ENCODE measurements around the gene SLC22A5.
A peak's percentile ranks its signal among the peaks of the same experiment; 100 is the strongest.

SLC22A5 gene

DNA sequence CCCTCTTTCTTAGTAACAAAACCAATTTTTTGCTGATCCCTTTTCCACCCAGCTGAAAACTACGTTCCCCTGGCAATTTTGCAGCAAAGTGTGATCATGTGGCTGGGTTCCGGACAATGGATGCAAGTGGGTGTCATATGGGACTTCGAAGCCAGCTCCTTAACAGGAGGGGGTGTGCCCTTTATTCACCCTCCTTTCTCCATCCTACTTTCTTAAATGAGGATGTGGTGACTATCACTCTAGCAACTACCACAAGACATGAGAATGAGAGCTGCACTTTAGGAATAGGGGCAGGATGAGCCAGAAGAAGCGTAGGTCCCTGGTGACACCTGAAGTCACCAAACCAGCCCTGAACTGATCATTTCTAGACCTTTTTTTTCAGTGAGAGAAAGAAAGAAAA, 62.1 kb downstream of the SLC22A5 start:
- H3K9ac ChIP-seq (ENCODE audit: low read depth, low read length), result no peak overlapping the region
- peaks cover 77% of the 10 kb centered on the region for H4K20me1 ChIP-seq (ENCODE audit: insufficient read depth, low read length)
- peaks cover 93% of the 10 kb centered on the region for H3K4me1 ChIP-seq (ENCODE audit: insufficient read depth, low read length)
- H3K36me3 ChIP-seq (ENCODE audit: insufficient read depth, low read length), result peaks cover 92% of the 10 kb centered on the region
- no peaks in the 10 kb centered on the region for H3K27me3 ChIP-seq (ENCODE audit: insufficient read depth, low read length, poor library complexity)
- H3K4me3 ChIP-seq (ENCODE audit: low read depth in 1 of 2, low read length in 2 of 2), result no peak overlapping the region
- ATAC-seq (ENCODE audit: insufficient read depth, low read depth), result peak; percentile 45
- no peak overlapping the region for H3K4me2 ChIP-seq (ENCODE audit: insufficient read depth, low read length)
- H3K9me3 ChIP-seq (ENCODE audit: insufficient read depth, low read length, severe bottlenecking), result no peaks in the 10 kb centered on the region
- H3K27ac ChIP-seq (ENCODE audit: low read length), result peak overlapping the region; percentile 99
- DNase-seq, result no peak
- H3K79me2 ChIP-seq (ENCODE audit: insufficient read depth, low read length), result peaks cover 99% of the 10 kb centered on the region
- H2AFZ ChIP-seq (ENCODE audit: low read depth, low read length), result no peak overlapping the region
- TF ChIP-seq, protein P1, sequence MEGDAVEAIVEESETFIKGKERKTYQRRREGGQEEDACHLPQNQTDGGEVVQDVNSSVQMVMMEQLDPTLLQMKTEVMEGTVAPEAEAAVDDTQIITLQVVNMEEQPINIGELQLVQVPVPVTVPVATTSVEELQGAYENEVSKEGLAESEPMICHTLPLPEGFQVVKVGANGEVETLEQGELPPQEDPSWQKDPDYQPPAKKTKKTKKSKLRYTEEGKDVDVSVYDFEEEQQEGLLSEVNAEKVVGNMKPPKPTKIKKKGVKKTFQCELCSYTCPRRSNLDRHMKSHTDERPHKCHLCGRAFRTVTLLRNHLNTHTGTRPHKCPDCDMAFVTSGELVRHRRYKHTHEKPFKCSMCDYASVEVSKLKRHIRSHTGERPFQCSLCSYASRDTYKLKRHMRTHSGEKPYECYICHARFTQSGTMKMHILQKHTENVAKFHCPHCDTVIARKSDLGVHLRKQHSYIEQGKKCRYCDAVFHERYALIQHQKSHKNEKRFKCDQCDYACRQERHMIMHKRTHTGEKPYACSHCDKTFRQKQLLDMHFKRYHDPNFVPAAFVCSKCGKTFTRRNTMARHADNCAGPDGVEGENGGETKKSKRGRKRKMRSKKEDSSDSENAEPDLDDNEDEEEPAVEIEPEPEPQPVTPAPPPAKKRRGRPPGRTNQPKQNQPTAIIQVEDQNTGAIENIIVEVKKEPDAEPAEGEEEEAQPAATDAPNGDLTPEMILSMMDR (IDR thresholded peaks at IDR 0.05; ENCODE audit: borderline replicate concordance, extremely low read depth, low read length, poor library complexity, severe bottlenecking), result no peak
- TF ChIP-seq EZH2 (IDR thresholded peaks at IDR 0.05; ENCODE audit: borderline replicate concordance, low read depth, low read length, severe bottlenecking), result no peak

DNA sequence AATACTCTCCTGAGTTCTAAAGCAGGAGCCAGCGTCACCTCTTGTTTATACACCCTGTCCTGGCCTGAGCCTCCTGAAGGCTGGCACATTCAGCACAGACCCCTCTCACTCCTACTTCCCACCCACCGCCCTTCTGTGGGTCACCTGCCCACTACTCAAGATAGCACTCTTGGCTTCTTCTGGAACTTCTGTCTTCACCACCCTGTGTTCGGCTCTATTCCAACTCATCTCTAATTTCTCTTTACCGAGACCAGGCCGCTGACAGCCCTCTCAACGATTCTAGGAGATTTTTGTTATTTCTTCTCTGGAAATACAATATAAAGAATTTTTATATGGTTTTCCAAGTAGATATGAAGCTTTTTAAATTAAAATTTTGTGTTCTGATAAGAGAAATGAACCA, 63.6 kb downstream of the SLC22A5 start:
- Histone ChIP-seq H3K4me1 (ENCODE audit: insufficient read depth, low read length) (peaks cover 93% of the 10 kb centered on the region), H3K9me3 (ENCODE audit: insufficient read depth, low read length, severe bottlenecking) (no peaks in the 10 kb centered on the region), H3K27me3 (ENCODE audit: insufficient read depth, low read length, poor library complexity) (no peaks in the 10 kb centered on the region), H3K79me2 (ENCODE audit: insufficient read depth, low read length) (peaks cover 99% of the 10 kb centered on the region), H3K36me3 (ENCODE audit: insufficient read depth, low read length) (peaks cover 86% of the 10 kb centered on the region), H3K27ac (ENCODE audit: low read length) (peak overlapping the region; percentile 99), H3K9ac (ENCODE audit: low read depth, low read length) (no peak overlapping the region), H3K4me2 (ENCODE audit: insufficient read depth, low read length) (no peak overlapping the region; the same call in 1 of the 2 replicates), H2AFZ (ENCODE audit: low read depth, low read length) (no peak overlapping the region), H4K20me1 (ENCODE audit: insufficient read depth, low read length) (peaks cover 77% of the 10 kb centered on the region), H3K4me3 (ENCODE audit: low read depth in 1 of 2, low read length in 2 of 2) (no peak overlapping the region)
- no peak for TF ChIP-seq EZH2 (IDR thresholded peaks at IDR 0.05; ENCODE audit: borderline replicate concordance, low read depth, low read length, severe bottlenecking)
- TF ChIP-seq, protein P1 (IDR thresholded peaks at IDR 0.05; ENCODE audit: borderline replicate concordance, extremely low read depth, low read length, poor library complexity, severe bottlenecking), result no peak
- DNase-seq (no peak), ATAC-seq (ENCODE audit: insufficient read depth, low read depth) (no peak)

DNA sequence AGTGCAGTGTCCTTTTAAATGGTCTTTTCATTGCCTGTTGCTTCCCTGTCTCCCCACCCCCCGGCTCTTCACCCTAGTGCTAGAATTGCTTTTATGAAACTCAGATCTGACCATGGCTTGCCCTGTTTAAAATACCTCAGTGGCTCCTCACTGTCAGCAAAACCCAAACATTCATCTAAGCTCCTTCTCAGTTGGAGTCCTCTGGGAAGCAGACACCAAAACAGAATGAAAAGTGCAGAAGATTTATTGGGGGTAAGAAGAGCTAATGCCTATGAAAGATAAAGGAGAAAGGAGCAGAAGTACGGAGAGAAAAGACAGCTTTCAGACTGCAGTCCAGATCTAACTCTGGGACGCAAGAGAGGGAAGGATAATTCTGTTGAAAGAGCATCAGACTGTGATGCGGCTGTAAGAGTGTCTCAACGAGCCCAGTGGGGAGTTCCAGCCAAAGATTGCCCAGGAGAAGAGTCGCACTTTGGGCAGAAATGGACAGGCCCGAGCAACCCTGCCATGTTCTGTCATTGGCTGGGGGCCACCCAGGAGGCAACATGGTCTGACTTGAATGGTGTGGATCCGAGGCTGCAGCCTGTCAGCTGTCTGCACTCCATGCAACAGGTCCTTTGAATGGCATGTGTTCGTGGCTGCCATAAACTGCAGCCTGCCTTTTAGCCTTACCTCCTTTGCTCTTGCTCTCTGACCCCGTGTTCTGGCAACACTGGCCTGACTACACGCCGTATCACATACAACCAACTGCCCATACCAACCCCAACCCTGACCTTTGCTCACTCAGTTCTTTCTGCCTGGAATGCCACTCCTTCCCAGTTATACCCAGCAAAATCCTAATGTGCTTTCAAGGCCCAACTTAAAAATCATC, 65.1 kb downstream of the SLC22A5 start:
- H3K79me2 ChIP-seq (ENCODE audit: insufficient read depth, low read length), result peaks cover 99% of the 10 kb centered on the region
- no peak for TF ChIP-seq EZH2 (IDR thresholded peaks at IDR 0.05; ENCODE audit: borderline replicate concordance, low read depth, low read length, severe bottlenecking)
- TF ChIP-seq, protein P1 (IDR thresholded peaks at IDR 0.05; ENCODE audit: borderline replicate concordance, extremely low read depth, low read length, poor library complexity, severe bottlenecking), result no peak
- no peak overlapping the region for H2AFZ ChIP-seq (ENCODE audit: low read depth, low read length)
- H3K9me3 ChIP-seq (ENCODE audit: insufficient read depth, low read length, severe bottlenecking), result no peaks in the 10 kb centered on the region
- H3K27me3 ChIP-seq (ENCODE audit: insufficient read depth, low read length, poor library complexity), result no peaks in the 10 kb centered on the region
- no peak for ATAC-seq (ENCODE audit: insufficient read depth, low read depth)
- H3K36me3 ChIP-seq (ENCODE audit: insufficient read depth, low read length), result peaks cover 82% of the 10 kb centered on the region
- peak overlapping the region; percentile 10; the same call in 1 of the 2 replicates for H3K9ac ChIP-seq (ENCODE audit: low read depth, low read length)
- H3K4me3 ChIP-seq (ENCODE audit: low read depth in 1 of 2, low read length in 2 of 2), result no peak overlapping the region
- H3K4me2 ChIP-seq (ENCODE audit: insufficient read depth, low read length), result peak overlapping the region; percentile 15; the same call in 1 of the 2 replicates
- peaks cover 76% of the 10 kb centered on the region for H4K20me1 ChIP-seq (ENCODE audit: insufficient read depth, low read length)
- DNase-seq, result no peak
- H3K4me1 ChIP-seq (ENCODE audit: insufficient read depth, low read length), result peaks cover 89% of the 10 kb centered on the region
- peak overlapping the region; percentile 73 for H3K27ac ChIP-seq (ENCODE audit: low read length)
